Measurements from ENCODE around the gene PTCH1. TPM values are rescaled to one million over a fixed set of nuclear protein-coding genes. Genes with fewer than 3 reads are reported as not detected.

PTCH1 gene
- polyA plus RNA-seq, 1 of the 3 experiments (the other 2 are of a cell fraction), result 3.3 TPM

- no peaks in the 10 kb centered on the region for H3K79me2 ChIP-seq (ENCODE audit: insufficient read depth)
- POLR2A ChIA-PET, result no interaction called here
- DNase-seq, result no peak
- no peak overlapping the region for H3K27ac ChIP-seq (ENCODE audit: low read depth in 2 of 2, low read length in 1 of 2)
- CTCF ChIA-PET, result interaction anchor here (0.6 kb wide), 1 partner anchor 84 kb away, joined by 3 read pairs; no protein-coding TSS in a partner anchor
- H3K9me2 ChIP-seq, result no peaks in the 10 kb centered on the region
- no peak overlapping the region for H3K4me3 ChIP-seq (ENCODE audit: low read depth in 2 of 2, low read length in 1 of 2)
- no peak overlapping the region for H3K4me2 ChIP-seq
- H3K4me1 ChIP-seq (ENCODE audit: control insufficient read depth in 1 of 2, insufficient read depth in 2 of 2, low read depth in 1 of 2, low read length in 1 of 2), result no peaks in the 10 kb centered on the region
- no peak for TF ChIP-seq POLR2AphosphoS5 (IDR thresholded peaks at IDR 0.05; ENCODE audit: low read depth, low read length)
- TF ChIP-seq MXI1 (IDR thresholded peaks at IDR 0.05; ENCODE audit: low read depth, low read length), result no peak
- TF ChIP-seq PBX3 (IDR thresholded peaks at IDR 0.05), result no peak
- no peak for TF ChIP-seq FOXJ3 (CRISPR knock-in tag; IDR thresholded peaks at IDR 0.05)
- TF ChIP-seq SIN3A (IDR thresholded peaks at IDR 0.05; ENCODE audit: borderline replicate concordance, low read depth, low read length), result no peak
- no peak for TF ChIP-seq ELF1 (IDR thresholded peaks at IDR 0.05)
- TF ChIP-seq EZH2phosphoT487 (IDR thresholded peaks at IDR 0.05; ENCODE audit: borderline replicate concordance, low read depth), result no peak
- no peak for TF ChIP-seq TEAD4 (IDR thresholded peaks at IDR 0.05; ENCODE audit: borderline replicate concordance, insufficient read depth)
- no peak for TF ChIP-seq RXRA (IDR thresholded peaks at IDR 0.05; ENCODE audit: borderline replicate concordance, low read depth)
- TF ChIP-seq IRF3 (IDR thresholded peaks at IDR 0.05; ENCODE audit: low read depth, low read length), result no peak
- TF ChIP-seq CTCF (IDR thresholded peaks at IDR 0.05), result no peak
- no peak for TF ChIP-seq MAX (IDR thresholded peaks at IDR 0.05; ENCODE audit: low read depth)
- no peak for TF ChIP-seq ZBTB33 (IDR thresholded peaks at IDR 0.05; ENCODE audit: borderline replicate concordance, low read depth)
- no peak for TF ChIP-seq RAD21 (IDR thresholded peaks at IDR 0.05; ENCODE audit: low read length)
- no peak for TF ChIP-seq RCOR1 (IDR thresholded peaks at IDR 0.05; ENCODE audit: low read length)
- H4K20me1 ChIP-seq (ENCODE audit: insufficient read depth), result no peaks in the 10 kb centered on the region
- no peak overlapping the region for H2AFZ ChIP-seq (ENCODE audit: low read depth)
- no peak overlapping the region for H3K9ac ChIP-seq
- no peaks in the 10 kb centered on the region for H3K27me3 ChIP-seq (ENCODE audit: insufficient read depth)
- H3K36me3 ChIP-seq (replicated peaks in 1 of 2; ENCODE audit: control insufficient read depth in 1 of 2, insufficient read depth in 2 of 2, low read length in 1 of 2), result no peaks in the 10 kb centered on the region
- H3F3A ChIP-seq (replicated peaks; ENCODE audit: insufficient read depth), result no peaks in the 10 kb centered on the region
- peaks cover 9% of the 10 kb centered on the region for H3K9me3 ChIP-seq
These were observed 96.3 kb downstream of the PTCH1 start for GRCh38 chr9:95420518-95420917.
